Ovary (tissue), 9 donors: ENCODE results near the gene RPL13. TPM values are rescaled to one million over a fixed set of nuclear protein-coding genes. Genes with fewer than 3 reads are reported as not detected.

Experiments
- DNase-seq, 5 donors: peaks; one replicate each; pipeline ENCODE4 v3.0.0-alpha.2; 2019 to 2020
- H3K27ac ChIP-seq, 2 donors: fragments of 200-600 bp; one replicate each; pipeline versions ENCODE4 v1.5.1 to v1.8.0; 2019 to 2022
- H3K27me3 ChIP-seq: fragments of 200-600 bp; one replicate; pipeline ENCODE4 v1.8.0; 2022
- H3K36me3 ChIP-seq: fragments of 200-600 bp; sonication (generic); one replicate; pipeline ENCODE4 v1.5.1; 2019
- H3K4me1 ChIP-seq: one replicate; pipeline ENCODE4 v1.8.1; 2013; ENCODE audit warnings: mild to moderate bottlenecking, moderate library complexity; ENCODE audit not compliant: insufficient read depth
- H3K4me3 ChIP-seq: fragments of 200-600 bp; sonication (generic); one replicate; pipeline ENCODE4 v1.5.1; 2017
- H3K9me3 ChIP-seq, 2 donors: fragments of 200-600 bp in 1 of 2; sonication (generic) in 1 of 2; one replicate each; pipeline versions ENCODE4 v1.5.1 to v1.8.1; 2013 to 2019; ENCODE audit warnings: mild to moderate bottlenecking in 1 of 2, moderate library complexity in 1 of 2
- CTCF ChIP-seq, 3 donors: fragments of 450-650 bp in 2 of 3; fragments of 200-600 bp in 1 of 3; IDR thresholded peaks; one replicate each; pipeline versions ENCODE4 v1.5.1 to v1.8.0; 2016 to 2022; ENCODE audit warnings: antibody characterized with exemption in 3 of 3, mild to moderate bottlenecking in 1 of 3
- EP300 ChIP-seq: sonication (generic); formaldehyde crosslinking; IDR thresholded peaks from one replicate; pipeline ENCODE4 v1.6.1; 2017; ENCODE audit warnings: antibody characterized with exemption
- POLR2A ChIP-seq: fragments of 450-650 bp; IDR thresholded peaks from one replicate; pipeline ENCODE4 v1.6.1; 2017; ENCODE audit warnings: antibody characterized with exemption, mild to moderate bottlenecking, moderate library complexity
- WGBS, 3 donors: extraction: QIAGEN DNeasy Blood & Tissue Kit in 1 of 3; methylation state at CpG; one replicate each; pipeline versions ENCODE4 v1.1.5 to v1.1.7; 2013 to 2017; 5-methylcytosine and 5-hydroxymethylcytosine counted together
- intact Hi-C, 4 donors: fragments of 100-400 bp; cut with DNase I; formaldehyde crosslinking; loops; one replicate each; pipeline versions ENCODE4 v1.11.0 to v1.15.1; 2022 to 2023
- polyA plus RNA-seq, 2 donors: library from polyadenylated mRNA; stranded (reverse); fragments of 200-250 nt in 1 of 2; fragments of 350-450 nt in 1 of 2; fragmentation: Illumina TruSeq in 1 of 2; extraction: RNeasy Lipid Tissue Mini Kit (QIAGEN cat#74804) in 1 of 2; gene quantifications; one replicate each; pipeline ENCODE4 v1.2.3, GENCODE V29; 2013 to 2014
- total RNA-seq, 7 donors: library from RNA; depleted of rRNA in 2 of 7; stranded (reverse); fragments of >200 nt in 2 of 7; fragmentation: NEBNext Ultra II Directional in 3 of 7; extraction: Animal tissue kit (Norgen Biotek cat#: 25700) in 3 of 7; gene quantifications; one replicate each; pipeline versions ENCODE4 v1.1.0 to v1.2.4, GENCODE V29; 2016 to 2023
- donor health status: DM: no; HTN: no; CAD: no; lungs with moderate emphysema.
- donor health status: DM: no; HTN: no; CAD: no.
- donor health status: Bipolar disorder and iron deficiency.
- donor health status: DM: yes; HTN: yes; CAD: no.
- donor health status: DM: no; HTN: no; CAD: no.
- donor health status: DM: yes; HTN: yes; CAD: no.

The RPL13 gene
- total and polyA plus RNA-seq, 9 donors = 1,317 to 21,366 (median 5,883) TPM

GRCh38 chr16:89529097-89529496 lies 31.4 kb upstream of the RPL13 start:
- no peaks in the 10 kb centered on the region for H3K36me3 ChIP-seq
- TF ChIP-seq EP300 (no peak), CTCF (IDR thresholded peaks at IDR 0.05) (no peak), POLR2A (no peak)
- H3K27ac ChIP-seq = no peak overlapping the region
- H3K4me1 ChIP-seq = no peaks in the 10 kb centered on the region
- intact Hi-C loops = no loop called here
- H3K27me3 ChIP-seq = no peaks in the 10 kb centered on the region
- no peak overlapping the region for H3K4me3 ChIP-seq
- 83 to 88% (median 87%) methylated on average over 16 of the region's 16 CpGs for WGBS, 3 donors
- no peak for DNase-seq
- no peaks in the 10 kb centered on the region for H3K9me3 ChIP-seq

GRCh38 chr16:89530401-89531381 lies 29.8 kb upstream of the RPL13 start:
- WGBS, 3 donors = 88 to 90% (median 89%) methylated on average over 37 of the region's 37 CpGs

GRCh38 chr16:89531821-89532526 lies 28.5 kb upstream of the RPL13 start:
- intact Hi-C loops = no loop called here
- Histone ChIP-seq H3K4me3 (no peak overlapping the region), H3K27me3 (no peaks in the 10 kb centered on the region), H3K4me1 (no peaks in the 10 kb centered on the region), H3K36me3 (no peaks in the 10 kb centered on the region), H3K27ac (no peak overlapping the region), H3K9me3 (no peaks in the 10 kb centered on the region)
- WGBS, 3 donors = 86 to 93% (median 89%) methylated on average over 31 of the region's 31 CpGs
- TF ChIP-seq EP300 = no peak
- no peak for TF ChIP-seq POLR2A
- no peak for TF ChIP-seq CTCF (IDR thresholded peaks at IDR 0.05)
- DNase-seq = no peak

More at GRCh38 chr16:89530401-89531381, 29.8 kb upstream of the RPL13 start:
- no peak for DNase-seq
- H3K4me3 ChIP-seq = no peak overlapping the region
- intact Hi-C loops = no loop called here
- H3K36me3 ChIP-seq = no peaks in the 10 kb centered on the region
- H3K27ac ChIP-seq = no peak overlapping the region
- no peaks in the 10 kb centered on the region for H3K27me3 ChIP-seq
- no peaks in the 10 kb centered on the region for H3K9me3 ChIP-seq
- no peaks in the 10 kb centered on the region for H3K4me1 ChIP-seq
- TF ChIP-seq CTCF (IDR thresholded peaks at IDR 0.05) (no peak), EP300 (no peak), POLR2A (no peak)

- no peaks in the 10 kb centered on the region for H3K36me3 ChIP-seq
- no peak for TF ChIP-seq CTCF (IDR thresholded peaks at IDR 0.05)
- no peak for TF ChIP-seq EP300
- TF ChIP-seq POLR2A = no peak
Observed at GRCh38 chr16:89534252-89534756, 26.2 kb upstream of the RPL13 start.

More at GRCh38 chr16:89534252-89534756, 26.2 kb upstream of the RPL13 start:
- WGBS, 3 donors = 61 to 71% (median 64%) methylated on average over 11 of the region's 11 CpGs
- intact Hi-C loops = no loop called here
- Histone ChIP-seq H3K9me3 (no peaks in the 10 kb centered on the region), H3K27me3 (no peaks in the 10 kb centered on the region), H3K4me3 (no peak overlapping the region), H3K4me1 (no peaks in the 10 kb centered on the region), H3K27ac (no peak overlapping the region)
- no peak for DNase-seq
